GM23338 (cell line): ENCODE data around the gene SNRPD2. TPM values are rescaled to one million over a fixed set of nuclear protein-coding genes. Genes with fewer than 3 reads are reported as not detected.

Experiments used
- ATAC-seq: fragments of 200-7000 bp; cut with Tn5 transposase; 3 replicates; pipeline ENCODE4 v1.9.1; 2020
- DNase-seq: peaks from one replicate; pipeline ENCODE4 v3.0.0-alpha.2; 2015; ENCODE audit warnings: low spot score
- H2AFZ ChIP-seq: fragments of 200-600 bp; sonication (generic); 2 replicates; pipeline ENCODE4 v1.8.0; 2016; ENCODE audit warnings: antibody characterized with exemption, mild to moderate bottlenecking, moderate library complexity
- H3F3A ChIP-seq: fragments of 200-600 bp; sonication (generic); replicated peaks from 2 replicates; pipeline ENCODE4 v1.8.0; 2017; ENCODE audit warnings: antibody characterized with exemption, mixed run types, low read depth
- H3K27ac ChIP-seq: fragments of 200-600 bp; sonication (generic); 2 replicates; pipeline ENCODE4 v1.6.1; 2016; ENCODE audit warnings: low read depth
- H3K27me3 ChIP-seq: fragments of 200-600 bp; sonication (generic); 2 replicates; pipeline ENCODE4 v1.8.0; 2016; ENCODE audit warnings: mild to moderate bottlenecking, mixed run types, moderate library complexity; ENCODE audit not compliant: insufficient read depth
- H3K36me3 ChIP-seq: fragments of 200-600 bp; sonication (generic); 2 replicates; pipeline ENCODE4 v1.8.0; 2016; ENCODE audit warnings: mild to moderate bottlenecking; ENCODE audit not compliant: insufficient read depth
- H3K4me1 ChIP-seq: fragments of 200-600 bp; sonication (generic); 2 replicates; pipeline ENCODE4 v1.8.0; 2016; ENCODE audit warnings: mild to moderate bottlenecking, moderate library complexity; ENCODE audit not compliant: insufficient read depth
- H3K4me2 ChIP-seq: fragments of 200-600 bp; sonication (generic); 2 replicates; pipeline ENCODE4 v1.7.1; 2017; ENCODE audit warnings: mixed run types
- H3K4me3 ChIP-seq: fragments of 200-600 bp; sonication (generic); 2 replicates; pipeline ENCODE4 v1.6.1; 2016; ENCODE audit warnings: mixed run types
- H3K79me2 ChIP-seq: fragments of 200-600 bp; sonication (generic); replicated peaks from 2 replicates; pipeline ENCODE4 v1.8.0; 2017; ENCODE audit warnings: mild to moderate bottlenecking; ENCODE audit not compliant: insufficient read depth
- H3K9me2 ChIP-seq: fragments of 200-600 bp; sonication (generic); 2 replicates; pipeline ENCODE4 v1.8.0; 2017; ENCODE audit not compliant: insufficient read depth
- H4K20me1 ChIP-seq: fragments of 200-600 bp; sonication (generic); replicated peaks from 2 replicates; pipeline ENCODE4 v1.8.0; 2017; ENCODE audit warnings: mild to moderate bottlenecking; ENCODE audit not compliant: insufficient read depth
- H3K27ac Mint-ChIP-seq: 2 replicates; pipeline ENCODE4 v1.8.0; 2020; ENCODE audit warnings: inconsistent platforms, mild to moderate bottlenecking, moderate library complexity, mixed read lengths
- H3K27me3 Mint-ChIP-seq: 3 replicates; pipeline ENCODE4 v1.8.0; 2022; ENCODE audit warnings: low read depth, mild to moderate bottlenecking, moderate library complexity, mixed read lengths, inconsistent platforms; ENCODE audit not compliant: insufficient read depth, poor library complexity
- H3K36me3 Mint-ChIP-seq: 3 replicates; pipeline ENCODE4 v1.8.0; 2021; ENCODE audit warnings: low read depth, mild to moderate bottlenecking, inconsistent platforms, moderate library complexity, mixed read lengths
- H3K4me1 Mint-ChIP-seq: 3 replicates; pipeline ENCODE4 v1.8.0; 2020; ENCODE audit warnings: mild to moderate bottlenecking, inconsistent platforms, mixed read lengths
- H3K4me3 Mint-ChIP-seq: 3 replicates; pipeline ENCODE4 v1.8.0; 2021; ENCODE audit warnings: moderate library complexity, mild to moderate bottlenecking, inconsistent platforms, mixed read lengths
- H3K9me3 Mint-ChIP-seq: 3 replicates; pipeline ENCODE4 v1.8.0; 2020; ENCODE audit warnings: moderate library complexity, mild to moderate bottlenecking, inconsistent platforms, mixed read lengths
- CTCF ChIP-seq, 2 experiments: fragments of 200-600 bp in 1 of 2; sonication (generic) in 1 of 2; conservative IDR thresholded peaks; 2 replicates each; pipeline versions ENCODE4 v1.5.1 to v1.6.1; 2016 to 2017; ENCODE audit warnings: antibody characterized with exemption in 2 of 2, low read depth in 2 of 2, mild to moderate bottlenecking in 2 of 2, moderate library complexity in 1 of 2
- ETS1 ChIP-seq: IDR thresholded peaks from 2 replicates; pipeline ENCODE4 v1.6.1; 2016; ENCODE audit warnings: antibody characterized with exemption
- EZH2phosphoT487 ChIP-seq: fragments of 200-600 bp; sonication (generic); IDR thresholded peaks from one replicate; pipeline ENCODE4 v1.8.1; 2018; ENCODE audit warnings: antibody characterized with exemption; ENCODE audit not compliant: unreplicated experiment
- NANOG ChIP-seq: IDR thresholded peaks from 2 replicates; pipeline ENCODE4 v1.6.1; 2016; ENCODE audit warnings: antibody characterized with exemption, borderline replicate concordance
- POLR2AphosphoS5 ChIP-seq: IDR thresholded peaks from 2 replicates; pipeline ENCODE4 v1.6.1; 2016; ENCODE audit warnings: antibody characterized with exemption, low read depth
- REST ChIP-seq: IDR thresholded peaks from one replicate; pipeline ENCODE4 v1.6.1; 2018; ENCODE audit warnings: antibody characterized with exemption; ENCODE audit not compliant: unreplicated experiment
- STAT1 ChIP-seq: IDR thresholded peaks from one replicate; pipeline ENCODE4 v1.6.1; 2016; ENCODE audit warnings: antibody characterized with exemption; ENCODE audit not compliant: unreplicated experiment
- ZNF331 ChIP-seq: fragments of 250-450 bp; sonication (Bioruptor Pico); IDR thresholded peaks from 2 replicates; pipeline ENCODE4 v1.5.0; 2020; ENCODE audit warnings: low read depth, mild to moderate bottlenecking, moderate library complexity
- polyA plus RNA-seq: library from polyadenylated mRNA; unstranded; fragments of >200 nt; fragmentation: Nextera tagmentation; extraction: Ambion mirVana; gene quantifications from 2 replicates; pipeline ENCODE4 v1.2.1, GENCODE V29; 2016
- total RNA-seq: library from RNA; depleted of rRNA; stranded (reverse); fragments of >200 nt; shearing (Covaris generic); gene quantifications from 2 replicates; pipeline ENCODE4 v1.2.3, GENCODE V29; 2014

The SNRPD2 gene
- total and polyA plus RNA-seq, 2 experiments from 2014 or later, result 169 to 1,375 TPM

GRCh38 chr19:45693106-45693788 is 1.5 kb upstream of the SNRPD2 start:
- Histone ChIP-seq H3K4me2 (peak overlapping the region; percentile 100), H3K36me3 (peaks cover 15% of the 10 kb centered on the region), H3K4me1 (peaks cover 9% of the 10 kb centered on the region), H2AFZ (no peak overlapping the region), H3K4me3 (peak overlapping the region; percentile 91), H3K27me3 (no peaks in the 10 kb centered on the region), H4K20me1 (peaks cover 17% of the 10 kb centered on the region), H3F3A (peaks cover 11% of the 10 kb centered on the region; the same call in 1 of the 2 replicates), H3K9me2 (no peaks in the 10 kb centered on the region), H3K79me2 (peaks cover 31% of the 10 kb centered on the region), H3K27ac (peak overlapping the region; percentile 26; the same call in 1 of the 2 replicates)
- Mint-ChIP-seq H3K27me3 (peaks cover 16% of the 10 kb centered on the region), H3K4me1 (peaks cover 4% of the 10 kb centered on the region), H3K9me3 (no peaks in the 10 kb centered on the region; the same call in 1 of the 3 replicates), H3K4me3 (peak overlapping the region; percentile 95), H3K27ac (peak overlapping the region; percentile 96), H3K36me3 (peaks cover 52% of the 10 kb centered on the region)
- DNase-seq, result peak; percentile 92
- ATAC-seq, result peak; percentile 34
- no peak for TF ChIP-seq EZH2phosphoT487
- no peak for TF ChIP-seq STAT1
- peak; percentile 86 to 94 for TF ChIP-seq CTCF (conservative IDR thresholded peaks at IDR 0.05; ENCODE audit: low read depth in 2 of 2)

- peaks cover 23% of the 10 kb centered on the region for H3K36me3 ChIP-seq
- no peaks in the 10 kb centered on the region for H3K9me2 ChIP-seq
- H4K20me1 ChIP-seq, result peaks cover 22% of the 10 kb centered on the region
- H3K4me1 ChIP-seq, result peaks cover 9% of the 10 kb centered on the region
- H3K4me2 ChIP-seq, result peak within 1 kb of the TSS; percentile 100
- DNase-seq (peak; percentile 100), ATAC-seq (peak; percentile 92)
- H3F3A ChIP-seq, result peaks cover 11% of the 10 kb centered on the region; the same call in 1 of the 2 replicates
- Mint-ChIP-seq H3K4me3 (peak within 1 kb of the TSS; percentile 95), H3K9me3 (no peaks in the 10 kb centered on the region; the same call in 1 of the 3 replicates), H3K36me3 (peaks cover 56% of the 10 kb centered on the region), H3K4me1 (peaks cover 4% of the 10 kb centered on the region), H3K27me3 (peaks cover 16% of the 10 kb centered on the region), H3K27ac (peak within 1 kb of the TSS; percentile 99)
- H3K27ac ChIP-seq, result peak within 1 kb of the TSS; percentile 86
- no peak within 1 kb of the TSS for H2AFZ ChIP-seq
- H3K27me3 ChIP-seq, result no peaks in the 10 kb centered on the region
- H3K79me2 ChIP-seq, result peaks cover 31% of the 10 kb centered on the region
- H3K4me3 ChIP-seq, result peak within 1 kb of the TSS; percentile 91
- TF ChIP-seq NANOG (no peak), STAT1 (no peak), ETS1 (peak; percentile 25; the same call in 1 of the 2 replicates), ZNF331 (CRISPR knock-in tag) (no peak), POLR2AphosphoS5 (peak; percentile 94), REST (no peak)
These were observed 693 bp upstream of the SNRPD2 start, which contains the start of gene QPCTL for GRCh38 chr19:45692187-45693105. Gene QPCTL, plus strand, starts transcription at chr19:45692666. Its CDS starts 38 bp downstream, at chr19:45692704.
